Lower lobe of right lung (tissue), 2 donors: ENCODE measurements around the gene ARL11. TPM values are rescaled to one million over a fixed set of nuclear protein-coding genes. Genes with fewer than 3 reads are reported as not detected.
A peak's percentile ranks its signal among the peaks of the same experiment; 100 is the strongest.
"Not testable (repeated sequence)": the region's sequence is repeated elsewhere in the genome, so short reads cannot be mapped to it uniquely, and the experiment has no call there.

Experiments used
- ATAC-seq, 2 donors: fragments of 200-7000 bp; cut with Tn5 transposase; one replicate each; pipeline ENCODE4 v1.9.1; 2020 to 2022; ENCODE audit warnings: mild to moderate bottlenecking in 2 of 2, moderate library complexity in 2 of 2
- DNase-seq: peaks from one replicate; pipeline ENCODE4 v3.0.0-alpha.2; 2020
- H3K27ac ChIP-seq: fragments of 200-600 bp; one replicate; pipeline ENCODE4 v1.8.0; 2022
- H3K27me3 ChIP-seq: fragments of 200-600 bp; one replicate; pipeline ENCODE4 v1.8.0; 2022; ENCODE audit warnings: low read depth
- H3K36me3 ChIP-seq: fragments of 200-600 bp; one replicate; pipeline ENCODE4 v1.8.0; 2022; ENCODE audit warnings: mild to moderate bottlenecking
- H3K4me1 ChIP-seq: fragments of 200-600 bp; one replicate; pipeline ENCODE4 v1.8.0; 2022
- H3K4me3 ChIP-seq: fragments of 200-600 bp; one replicate; pipeline ENCODE4 v1.8.0; 2022; ENCODE audit warnings: mild to moderate bottlenecking
- H3K9me3 ChIP-seq: fragments of 200-600 bp; one replicate; pipeline ENCODE4 v1.8.0; 2022
- CTCF ChIP-seq: fragments of 200-600 bp; IDR thresholded peaks from one replicate; pipeline ENCODE4 v1.8.0; 2022; ENCODE audit warnings: antibody characterized with exemption, mild to moderate bottlenecking
- intact Hi-C: fragments of 100-400 bp; cut with DNase I; formaldehyde crosslinking; loops from one replicate; pipeline ENCODE4 v1.11.0; 2022
- total RNA-seq: library from RNA; stranded (reverse); fragmentation: NEBNext Ultra II Directional; extraction: Animal tissue kit (Norgen Biotek cat#: 25700); gene quantifications from one replicate; pipeline ENCODE4 v1.2.1, GENCODE V29; 2021
- donor health status: DM: no; HTN: yes; CAD: no; lungs with severe emphysema.

The ARL11 gene
- total RNA-seq, 1 donor from 2014 or later: 7.5 TPM

- Histone ChIP-seq H3K9me3 (no peaks in the 10 kb centered on the region), H3K4me1 (no peaks in the 10 kb centered on the region), H3K36me3 (no peaks in the 10 kb centered on the region), H3K27ac (no peak overlapping the region), H3K27me3 (no peaks in the 10 kb centered on the region), H3K4me3 (no peak overlapping the region)
- intact Hi-C loops: no loop called here
- peak in 1 of 2 donors; percentile 29 for ATAC-seq
- no peak for DNase-seq
- TF ChIP-seq CTCF: no peak
These were observed 31.2 kb upstream of the ARL11 start for GRCh38 chr13:49597043-49597641.

- Histone ChIP-seq H3K27ac (no peak overlapping the region), H3K27me3 (no peaks in the 10 kb centered on the region), H3K9me3 (no peaks in the 10 kb centered on the region), H3K4me3 (no peak overlapping the region), H3K4me1 (no peaks in the 10 kb centered on the region), H3K36me3 (no peaks in the 10 kb centered on the region)
- no peak for TF ChIP-seq CTCF
- DNase-seq (no peak), ATAC-seq (no peak)
- intact Hi-C loops: no loop called here
These were observed 26.3 kb upstream of the ARL11 start for GRCh38 chr13:49602005-49602404.

DNA sequence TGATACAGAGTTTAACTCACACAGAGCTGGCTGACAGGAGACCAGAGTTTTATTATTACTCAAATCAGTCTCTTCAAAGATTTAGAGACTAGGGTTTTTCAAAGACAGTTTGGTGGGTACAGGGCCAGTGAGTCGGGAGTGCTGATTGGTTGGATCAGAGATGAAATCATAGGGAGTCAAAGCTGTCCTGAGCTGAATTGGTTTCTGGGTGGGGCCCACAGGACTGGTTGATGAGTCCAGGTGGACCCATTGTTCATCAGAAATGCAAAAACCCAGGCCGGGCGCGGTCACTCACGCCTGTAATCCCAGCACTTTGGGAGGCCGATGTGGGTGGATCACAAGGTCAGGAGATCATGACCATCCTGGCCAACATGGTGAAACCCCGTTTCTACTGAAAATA is 25.7 kb upstream of the ARL11 start:
- intact Hi-C loops, ATAC-seq: not testable (repeated sequence)

DNA sequence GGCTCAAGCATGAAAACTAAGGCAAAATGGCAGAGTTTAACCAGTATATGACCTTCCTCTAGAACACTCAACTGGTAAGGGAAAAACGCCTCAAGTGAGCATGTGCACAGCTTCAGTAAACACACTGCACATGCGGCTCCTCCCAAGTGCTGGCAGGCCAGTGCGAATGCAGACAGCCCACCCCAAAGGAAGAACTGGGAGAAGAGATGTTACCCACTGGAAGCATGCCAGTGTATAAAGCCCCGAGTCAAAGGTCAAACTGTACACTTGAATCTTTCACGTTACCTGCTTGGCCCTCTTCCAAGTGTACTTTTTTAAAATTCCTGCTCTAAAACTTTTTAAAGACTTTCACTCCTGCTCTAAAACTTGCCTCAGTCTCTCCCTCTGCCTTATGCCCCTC is 23.7 kb upstream of the ARL11 start:
- ATAC-seq (no peak), DNase-seq (no peak)
- Histone ChIP-seq H3K27me3 (no peaks in the 10 kb centered on the region), H3K4me1 (no peaks in the 10 kb centered on the region), H3K36me3 (no peaks in the 10 kb centered on the region), H3K27ac (no peak overlapping the region), H3K4me3 (no peak overlapping the region), H3K9me3 (no peaks in the 10 kb centered on the region)
- TF ChIP-seq CTCF: no peak
- intact Hi-C loops: no loop called here

More for the DNA sequence above, 25.7 kb upstream of the ARL11 start:
- H3K4me3 ChIP-seq, H3K27me3 ChIP-seq, H3K36me3 ChIP-seq, H3K9me3 ChIP-seq, DNase-seq, H3K27ac ChIP-seq, H3K4me1 ChIP-seq: not testable (repeated sequence)

DNA sequence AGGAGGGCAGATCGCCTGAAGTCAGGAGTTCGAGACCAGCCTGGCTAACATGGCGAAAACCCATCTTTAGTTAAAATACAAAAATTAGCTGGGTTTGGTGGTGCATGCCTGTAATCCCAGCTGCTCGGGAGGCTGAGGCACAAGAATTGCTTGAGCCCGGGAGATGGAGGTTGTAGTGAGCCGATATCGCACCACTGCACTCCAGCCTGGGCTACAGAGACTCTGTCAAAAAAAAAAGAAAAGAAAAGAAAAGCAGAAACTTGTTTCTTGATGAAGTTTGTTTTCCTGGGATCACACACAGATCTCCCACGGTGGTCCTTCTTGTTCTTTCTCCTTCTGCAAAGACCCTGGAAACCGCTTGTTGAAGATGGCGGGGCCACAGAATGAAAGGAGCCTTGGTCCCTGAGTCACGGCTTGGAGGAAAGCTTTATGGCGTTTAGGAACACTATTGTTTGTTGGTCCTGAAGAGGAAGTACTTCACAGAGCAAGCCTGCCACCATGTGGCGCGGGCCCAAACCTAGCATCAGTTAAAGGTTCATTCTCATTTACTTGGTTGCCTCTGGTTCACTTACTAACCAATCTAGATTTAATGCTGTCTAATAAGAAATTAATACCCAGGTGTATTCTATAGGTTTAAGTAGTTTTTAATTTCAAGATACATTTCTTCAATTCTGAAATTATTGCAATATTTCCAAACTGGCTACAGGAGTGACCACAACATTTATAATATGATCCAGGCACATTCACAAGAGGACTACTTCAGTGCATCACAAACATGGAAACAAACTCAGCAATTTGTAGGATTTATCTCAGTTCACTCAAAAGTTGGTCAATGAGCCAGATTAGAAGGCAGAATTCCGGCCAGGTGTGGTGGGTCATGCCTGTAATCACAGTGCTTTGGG is 21.3 kb upstream of the ARL11 start:
- Histone ChIP-seq H3K4me1 (no peaks in the 10 kb centered on the region), H3K36me3 (no peaks in the 10 kb centered on the region), H3K9me3 (no peaks in the 10 kb centered on the region), H3K27me3 (no peaks in the 10 kb centered on the region), H3K4me3 (peak overlapping the region; percentile 37), H3K27ac (no peak overlapping the region)
- ATAC-seq: peak; percentile 95 to 98
- peak; percentile 91 for DNase-seq
- TF ChIP-seq CTCF: peak; percentile 79
- intact Hi-C loops: no loop called here

DNA sequence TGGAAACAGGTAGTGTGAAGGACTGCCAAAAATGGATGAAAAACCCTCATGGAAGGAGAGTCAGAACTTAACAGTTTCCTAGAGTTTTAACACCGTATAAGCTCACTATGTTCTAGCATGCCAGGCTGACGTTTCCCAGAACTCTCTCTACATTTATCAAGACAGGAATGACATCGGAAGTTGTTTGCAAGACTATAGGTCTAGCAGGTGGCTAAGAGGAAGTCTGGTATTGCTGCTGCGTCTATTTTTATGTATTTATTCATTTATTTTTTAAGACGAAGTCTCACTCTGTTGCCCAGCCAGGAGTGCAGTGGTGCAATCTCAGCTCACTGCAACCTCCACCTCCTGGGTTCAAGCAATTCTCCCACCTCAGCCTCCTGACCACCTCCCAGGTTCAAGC is 20.5 kb upstream of the ARL11 start:
- DNase-seq: no peak
- ATAC-seq: no peak
- no peaks in the 10 kb centered on the region for H3K27me3 ChIP-seq
- no peak for TF ChIP-seq CTCF
- no peak overlapping the region for H3K27ac ChIP-seq
- no peaks in the 10 kb centered on the region for H3K4me1 ChIP-seq
- H3K9me3 ChIP-seq: no peaks in the 10 kb centered on the region
- intact Hi-C loops: no loop called here
- no peaks in the 10 kb centered on the region for H3K36me3 ChIP-seq
- no peak overlapping the region for H3K4me3 ChIP-seq
